Fibroblast of mammary gland (primary cell): ENCODE results near the gene EDA.
A peak's percentile ranks its signal among the peaks of the same experiment; 100 is the strongest.

Experiments used
- DNase-seq: peaks from one replicate; pipeline ENCODE4 v3.0.0-alpha.2; 2010; ENCODE audit warnings: low read depth
- H3K4me3 ChIP-seq: 2 replicates; pipeline ENCODE4 v1.5.1; 2011; ENCODE audit warnings: low read depth, mild to moderate bottlenecking, low read length, moderate library complexity; ENCODE audit not compliant: control insufficient read depth
- TF ChIP-seq, protein P1 (sequence below): conservative IDR thresholded peaks from 2 replicates; pipeline ENCODE4 v1.5.1; 2011; ENCODE audit warnings: low read depth, low read length, inconsistent platforms; ENCODE audit not compliant: control insufficient read depth, insufficient read depth

The EDA gene

DNA sequence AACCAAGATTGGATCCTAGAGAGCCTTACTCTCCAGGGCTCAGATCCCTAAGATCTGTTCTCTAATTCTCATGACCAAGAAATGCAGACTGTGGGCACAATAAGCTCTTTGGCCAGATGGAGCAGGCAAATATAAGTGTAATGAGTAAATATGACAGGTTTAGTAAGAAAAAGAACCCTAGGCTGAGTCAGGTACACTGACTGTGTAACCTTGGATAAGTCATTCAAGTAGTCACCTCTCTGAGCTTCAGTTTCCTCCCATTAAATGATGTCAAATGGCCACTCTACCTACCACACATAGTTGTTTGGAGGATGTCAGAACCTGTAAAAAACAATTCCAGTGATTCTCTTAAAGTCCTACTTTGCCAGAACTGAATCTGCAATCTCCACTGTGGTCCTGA lies 8.3 kb upstream of the EDA start:
- H3K4me3 ChIP-seq: no peak overlapping the region
- TF ChIP-seq, protein P1, sequence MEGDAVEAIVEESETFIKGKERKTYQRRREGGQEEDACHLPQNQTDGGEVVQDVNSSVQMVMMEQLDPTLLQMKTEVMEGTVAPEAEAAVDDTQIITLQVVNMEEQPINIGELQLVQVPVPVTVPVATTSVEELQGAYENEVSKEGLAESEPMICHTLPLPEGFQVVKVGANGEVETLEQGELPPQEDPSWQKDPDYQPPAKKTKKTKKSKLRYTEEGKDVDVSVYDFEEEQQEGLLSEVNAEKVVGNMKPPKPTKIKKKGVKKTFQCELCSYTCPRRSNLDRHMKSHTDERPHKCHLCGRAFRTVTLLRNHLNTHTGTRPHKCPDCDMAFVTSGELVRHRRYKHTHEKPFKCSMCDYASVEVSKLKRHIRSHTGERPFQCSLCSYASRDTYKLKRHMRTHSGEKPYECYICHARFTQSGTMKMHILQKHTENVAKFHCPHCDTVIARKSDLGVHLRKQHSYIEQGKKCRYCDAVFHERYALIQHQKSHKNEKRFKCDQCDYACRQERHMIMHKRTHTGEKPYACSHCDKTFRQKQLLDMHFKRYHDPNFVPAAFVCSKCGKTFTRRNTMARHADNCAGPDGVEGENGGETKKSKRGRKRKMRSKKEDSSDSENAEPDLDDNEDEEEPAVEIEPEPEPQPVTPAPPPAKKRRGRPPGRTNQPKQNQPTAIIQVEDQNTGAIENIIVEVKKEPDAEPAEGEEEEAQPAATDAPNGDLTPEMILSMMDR: no peak
- DNase-seq: no peak

DNA sequence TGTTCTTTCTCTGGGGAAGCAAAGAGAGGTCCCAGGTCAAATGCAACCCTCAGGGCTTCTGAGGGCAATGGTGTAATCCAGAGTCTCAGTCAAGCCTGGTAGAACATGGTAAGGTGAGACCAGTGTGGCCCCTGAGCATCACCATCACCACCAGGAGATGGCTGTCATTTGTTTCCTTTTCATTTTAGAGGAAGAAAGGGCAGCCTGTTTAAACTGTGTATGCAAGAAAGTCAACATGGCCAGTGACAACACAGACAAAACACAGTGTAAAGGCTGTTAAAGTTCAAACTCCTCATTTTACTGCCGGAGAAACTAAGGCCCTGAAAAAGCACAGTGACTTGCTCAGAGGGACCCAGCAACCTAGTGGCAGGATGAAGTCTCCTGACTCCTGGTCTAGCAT lies 2.0 kb upstream of the EDA start:
- DNase-seq: no peak
- H3K4me3 ChIP-seq: no peak overlapping the region
- TF ChIP-seq, protein P1: no peak

DNA sequence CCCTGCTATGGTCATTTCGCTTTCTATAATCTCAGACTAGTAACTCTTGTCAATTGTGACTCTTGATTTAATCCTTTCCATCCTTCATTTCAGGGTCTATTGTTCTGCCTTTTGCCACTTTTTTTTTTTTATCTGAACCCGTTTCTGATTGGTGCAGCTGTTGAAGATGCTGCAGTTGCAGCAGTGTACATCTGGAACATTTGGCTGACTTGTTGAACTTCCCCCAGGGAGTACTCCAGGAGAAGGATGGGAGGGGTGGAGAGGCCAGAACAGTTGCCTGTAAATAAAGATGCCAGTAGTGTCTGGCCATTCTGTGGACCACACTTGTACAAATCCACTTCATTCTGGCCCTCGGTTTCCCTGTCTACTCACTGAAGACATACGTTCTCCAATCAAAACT lies 1.0 kb upstream of the EDA start:
- peak; percentile 49 for DNase-seq
- TF ChIP-seq, protein P1: no peak
- H3K4me3 ChIP-seq: no peak overlapping the region

DNA sequence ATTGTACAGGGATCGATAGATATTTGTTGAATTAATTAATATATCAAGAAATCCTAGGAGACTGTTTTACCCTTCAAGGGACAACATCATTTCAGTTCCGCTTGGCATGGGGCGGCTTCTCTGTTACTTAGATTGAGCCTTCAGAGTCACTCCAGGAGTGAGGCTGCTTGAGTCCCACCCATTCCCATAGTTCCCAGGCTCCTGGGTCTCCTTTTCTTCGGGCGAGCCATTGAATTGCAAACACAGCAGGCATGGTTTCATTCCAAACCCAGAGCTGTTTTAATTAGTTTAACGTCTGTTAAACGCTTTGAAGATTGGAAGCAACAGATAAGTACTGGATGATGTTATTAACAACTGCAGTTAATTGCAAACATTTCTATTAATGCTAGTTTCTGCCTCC lies 571 bp upstream of the EDA start:
- no peak for DNase-seq
- H3K4me3 ChIP-seq: peak overlapping the region; percentile 20

DNA sequence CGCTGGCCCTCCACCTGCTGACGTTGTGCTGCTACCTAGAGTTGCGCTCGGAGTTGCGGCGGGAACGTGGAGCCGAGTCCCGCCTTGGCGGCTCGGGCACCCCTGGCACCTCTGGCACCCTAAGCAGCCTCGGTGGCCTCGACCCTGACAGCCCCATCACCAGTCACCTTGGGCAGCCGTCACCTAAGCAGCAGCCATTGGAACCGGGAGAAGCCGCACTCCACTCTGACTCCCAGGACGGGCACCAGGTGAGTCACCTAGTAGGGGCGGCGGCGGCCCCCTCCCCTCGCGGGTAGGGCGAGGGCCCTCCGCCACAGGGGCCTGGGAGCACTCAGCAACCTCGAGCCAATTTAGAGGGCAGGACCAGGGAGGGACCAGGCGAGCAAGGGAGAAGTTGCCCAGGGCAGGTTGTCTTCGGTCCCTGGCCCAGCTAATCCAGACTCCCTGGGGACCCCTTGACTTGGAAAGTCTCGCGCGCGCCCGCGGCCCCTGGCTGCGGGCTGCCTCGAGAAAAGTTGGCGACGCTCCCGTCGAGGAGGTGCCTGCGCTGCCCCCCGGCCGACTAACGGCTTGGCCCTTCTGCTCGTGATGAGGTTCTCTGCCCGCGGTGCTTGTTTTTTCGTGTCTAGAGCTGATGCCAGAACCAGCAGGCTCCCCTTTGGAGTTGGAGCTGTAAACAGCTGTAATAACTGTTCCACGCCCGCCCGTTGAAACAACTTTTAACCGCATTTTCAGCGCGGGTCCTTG lies 717 bp downstream of the EDA start:
- DNase-seq: no peak
- peak overlapping the region; percentile 38 for H3K4me3 ChIP-seq
- TF ChIP-seq, protein P1: no peak

More for the DNA sequence above, 571 bp upstream of the EDA start:
- TF ChIP-seq, protein P1: no peak

DNA sequence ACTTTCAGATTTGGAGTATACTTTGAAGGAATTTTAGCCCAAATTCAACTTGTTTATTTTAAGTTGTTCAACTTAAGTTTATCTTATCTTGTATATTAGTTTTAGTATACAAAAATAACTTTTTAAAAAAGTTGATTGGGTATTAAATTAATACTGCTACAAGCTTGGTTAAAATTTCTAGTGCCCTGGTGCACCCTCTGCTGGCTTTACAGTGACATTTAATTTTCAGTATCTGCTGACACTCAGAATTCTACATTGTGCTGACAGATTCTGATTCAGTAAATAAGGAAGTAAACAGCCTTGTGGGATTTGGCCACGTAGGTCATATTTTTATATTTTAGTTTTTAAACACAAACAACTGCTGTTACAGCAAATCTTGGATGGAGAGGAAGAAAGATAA lies 2.9 kb downstream of the EDA start:
- TF ChIP-seq, protein P1: peak; percentile 42
- peak; percentile 31 for DNase-seq
- no peak overlapping the region for H3K4me3 ChIP-seq

DNA sequence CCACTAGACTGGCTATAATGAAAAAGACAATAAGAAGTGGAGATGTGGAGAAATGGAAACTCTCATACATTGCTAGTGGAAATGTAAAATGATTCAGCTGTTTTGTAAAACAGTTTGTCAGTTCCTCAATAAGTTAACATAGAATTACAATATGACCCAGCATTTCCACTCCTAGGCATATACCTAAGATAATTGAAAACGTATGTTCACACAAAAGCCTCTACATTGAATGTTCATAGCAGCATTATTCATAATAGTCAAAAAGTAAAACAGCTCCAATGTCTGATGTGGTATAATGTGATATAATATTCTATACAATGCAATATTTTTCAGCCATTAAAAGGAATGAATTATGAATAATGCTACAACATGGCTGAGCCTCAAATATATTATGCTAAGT lies 10.2 kb downstream of the EDA start:
- no peak for DNase-seq
- TF ChIP-seq, protein P1: no peak

More for the DNA sequence above, 10.2 kb downstream of the EDA start:
- H3K4me3 ChIP-seq: no peak overlapping the region
